Fibroblast of lung (primary cell): Measurements from ENCODE around the gene FRMD4A.

Experiments used
- EZH2 ChIP-seq: IDR thresholded peaks from 2 replicates; pipeline ENCODE4 v1.5.1; 2012; ENCODE audit warnings: low read length, control low read depth, mild to moderate bottlenecking; ENCODE audit errors: missing control alignments
- TF ChIP-seq, protein P1 (sequence below), 2 donors: IDR thresholded peaks in 1 of 2; conservative IDR thresholded peaks in 1 of 2; 1 replicate in 1 of 2; 2 replicates in 1 of 2; pipeline ENCODE4 v1.5.1; 2011 to 2012; ENCODE audit warnings: low read length in 2 of 2, control low read depth in 1 of 2, inconsistent platforms in 1 of 2, low read depth in 1 of 2, mild to moderate bottlenecking in 1 of 2

DNA sequence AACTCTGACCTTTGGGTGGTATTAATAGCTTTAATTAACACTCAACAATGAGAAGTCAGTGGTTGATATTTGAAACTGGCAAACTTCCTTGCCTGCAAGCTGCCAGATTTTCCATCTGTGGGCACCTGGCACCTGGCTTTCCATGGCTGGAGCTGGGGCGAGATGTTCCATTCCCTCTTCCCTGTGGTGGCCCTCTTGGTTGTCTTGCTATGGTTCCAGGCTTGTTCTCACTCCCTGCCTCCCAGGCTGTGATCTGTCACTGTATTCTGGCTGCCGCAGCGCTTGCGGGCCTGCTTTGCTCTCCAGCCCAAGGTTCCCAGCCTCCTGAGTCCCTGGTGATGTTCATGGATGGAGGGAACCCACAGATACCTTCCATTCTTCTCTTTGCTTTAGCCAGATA, 201.0 kb downstream of the FRMD4A start:
- TF ChIP-seq, protein P1, sequence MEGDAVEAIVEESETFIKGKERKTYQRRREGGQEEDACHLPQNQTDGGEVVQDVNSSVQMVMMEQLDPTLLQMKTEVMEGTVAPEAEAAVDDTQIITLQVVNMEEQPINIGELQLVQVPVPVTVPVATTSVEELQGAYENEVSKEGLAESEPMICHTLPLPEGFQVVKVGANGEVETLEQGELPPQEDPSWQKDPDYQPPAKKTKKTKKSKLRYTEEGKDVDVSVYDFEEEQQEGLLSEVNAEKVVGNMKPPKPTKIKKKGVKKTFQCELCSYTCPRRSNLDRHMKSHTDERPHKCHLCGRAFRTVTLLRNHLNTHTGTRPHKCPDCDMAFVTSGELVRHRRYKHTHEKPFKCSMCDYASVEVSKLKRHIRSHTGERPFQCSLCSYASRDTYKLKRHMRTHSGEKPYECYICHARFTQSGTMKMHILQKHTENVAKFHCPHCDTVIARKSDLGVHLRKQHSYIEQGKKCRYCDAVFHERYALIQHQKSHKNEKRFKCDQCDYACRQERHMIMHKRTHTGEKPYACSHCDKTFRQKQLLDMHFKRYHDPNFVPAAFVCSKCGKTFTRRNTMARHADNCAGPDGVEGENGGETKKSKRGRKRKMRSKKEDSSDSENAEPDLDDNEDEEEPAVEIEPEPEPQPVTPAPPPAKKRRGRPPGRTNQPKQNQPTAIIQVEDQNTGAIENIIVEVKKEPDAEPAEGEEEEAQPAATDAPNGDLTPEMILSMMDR (conservative IDR thresholded peaks at IDR 0.05 in 1 of 2, IDR thresholded peaks at IDR 0.05 in 1 of 2; ENCODE audit: low read depth in 1 of 2, low read length in 2 of 2) = no peak
- TF ChIP-seq EZH2 = no peak
